ENCODE measurements around the gene SLIT2.

DNA sequence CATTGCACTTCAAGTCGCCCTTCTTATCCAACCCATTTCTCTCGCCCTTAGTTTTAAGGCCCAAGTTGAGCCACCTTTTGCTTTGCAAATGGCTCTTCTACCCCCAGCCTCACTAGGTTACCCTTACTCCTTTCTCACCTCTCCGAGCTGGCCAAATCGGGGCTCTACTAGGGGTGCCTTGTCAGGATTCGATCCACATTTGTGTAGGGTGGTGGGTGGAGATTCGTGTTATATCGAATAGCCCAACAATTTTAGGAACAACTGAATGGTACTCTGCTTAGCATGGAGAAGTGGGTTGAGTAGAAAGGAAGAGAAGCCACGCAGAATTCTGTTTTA lies 3.5 kb downstream of the SLIT2 start:
- TF ChIP-seq GATA3 (IDR thresholded peaks at IDR 0.05; ENCODE audit: low read depth, low read length) = no peak
- no peak for TF ChIP-seq GATA2 (IDR thresholded peaks at IDR 0.05; ENCODE audit: low read depth, low read length)

Measured in SH-SY5Y (cell line).